Endodermal cell (in vitro differentiated cells): ENCODE measurements around the gene DNAJC17. TPM values are rescaled to one million over a fixed set of nuclear protein-coding genes. Genes with fewer than 3 reads are reported as not detected.

Experiments used
- DNase-seq: peaks from one replicate; pipeline ENCODE4 v3.0.0-alpha.2; 2017
- H3K27ac ChIP-seq: 2 replicates; pipeline ENCODE4 v1.5.1; 2013; ENCODE audit warnings: mild to moderate bottlenecking, low read depth, low read length, moderate library complexity
- H3K27me3 ChIP-seq: 2 replicates; pipeline ENCODE4 v1.6.1; 2013; ENCODE audit warnings: mild to moderate bottlenecking, low read length, moderate library complexity; ENCODE audit not compliant: insufficient read depth, control insufficient read depth, poor library complexity, severe bottlenecking
- H3K36me3 ChIP-seq: 2 replicates; pipeline ENCODE4 v1.7.0; 2013; ENCODE audit warnings: mild to moderate bottlenecking, low read length, moderate library complexity; ENCODE audit not compliant: control insufficient read depth, insufficient read depth
- H3K4me1 ChIP-seq: one replicate; pipeline ENCODE4 v1.7.0; 2013; ENCODE audit warnings: low read length; ENCODE audit not compliant: control insufficient read depth, insufficient read depth
- H3K4me3 ChIP-seq: 2 replicates; pipeline ENCODE4 v1.5.1; 2013; ENCODE audit warnings: mild to moderate bottlenecking, low read length, moderate library complexity
- H3K9ac ChIP-seq: 2 replicates; pipeline ENCODE4 v1.6.1; 2013; ENCODE audit warnings: mild to moderate bottlenecking, low read length, moderate library complexity; ENCODE audit not compliant: poor library complexity, severe bottlenecking; ENCODE audit errors: extremely low read depth
- H3K9me3 ChIP-seq: 2 replicates; pipeline ENCODE4 v1.6.1; 2013; ENCODE audit warnings: mild to moderate bottlenecking, low read length, moderate library complexity; ENCODE audit not compliant: control insufficient read depth
- H3K27ac Mint-ChIP-seq: 2 replicates; pipeline ENCODE4 v1.8.0; 2020; ENCODE audit warnings: mixed read lengths
- H3K27me3 Mint-ChIP-seq: 2 replicates; pipeline ENCODE4 v1.8.0; 2021; ENCODE audit warnings: mild to moderate bottlenecking, mixed read lengths; ENCODE audit not compliant: insufficient read depth
- H3K36me3 Mint-ChIP-seq: 2 replicates; pipeline ENCODE4 v1.8.0; 2020; ENCODE audit warnings: low read depth, mixed read lengths
- H3K4me1 Mint-ChIP-seq: 2 replicates; pipeline ENCODE4 v1.8.0; 2020; ENCODE audit warnings: mixed read lengths
- H3K4me3 Mint-ChIP-seq: 2 replicates; pipeline ENCODE4 v1.8.0; 2020; ENCODE audit warnings: mild to moderate bottlenecking, moderate library complexity, mixed read lengths
- H3K9me3 Mint-ChIP-seq: 2 replicates; pipeline ENCODE4 v1.8.0; 2020; ENCODE audit warnings: mild to moderate bottlenecking, mixed read lengths
- CTCF ChIP-seq: fragments of 200-600 bp; sonication (generic); conservative IDR thresholded peaks from 2 replicates; pipeline ENCODE4 v1.5.0; 2021; ENCODE audit warnings: antibody characterized with exemption, mild to moderate bottlenecking
- WGBS, 2 experiments: methylation state at CpG; one replicate each; pipeline versions ENCODE4 v1.1.5 to v1.1.7; 2013; ENCODE audit warnings: missing lambda C conversion rate in 2 of 2, mixed read lengths in 1 of 2; ENCODE audit not compliant: insufficient coverage in 1 of 2, insufficient read length in 1 of 2; 5-methylcytosine and 5-hydroxymethylcytosine counted together
- total RNA-seq, 2 donors: library from RNA; stranded (reverse); fragmentation: NEBNext Ultra II Directional in 1 of 2; extraction: Animal tissue kit (Norgen Biotek cat#: 25700) in 1 of 2; gene quantifications; 2 replicates in 1 of 2; 3 replicates in 1 of 2; pipeline ENCODE4 v1.2.1, GENCODE V29; 2021

The DNAJC17 gene
- total RNA-seq, 2 donors from 2014 or later: 34.0 to 41.0 TPM

GRCh38 chr15:40789119-40789518, 18.2 kb downstream of the DNAJC17 start:
- Mint-ChIP-seq H3K27me3 (no peaks in the 10 kb centered on the region), H3K4me3 (no peak overlapping the region), H3K36me3 (peaks cover 14% of the 10 kb centered on the region), H3K27ac (no peak overlapping the region), H3K9me3 (no peaks in the 10 kb centered on the region), H3K4me1 (peaks cover 48% of the 10 kb centered on the region)
- no peak for TF ChIP-seq CTCF
- Histone ChIP-seq H3K4me1 (peaks cover 13% of the 10 kb centered on the region), H3K9me3 (no peaks in the 10 kb centered on the region), H3K27ac (no peak overlapping the region), H3K36me3 (peaks cover 6% of the 10 kb centered on the region), H3K4me3 (no peak overlapping the region), H3K27me3 (no peaks in the 10 kb centered on the region), H3K9ac (no peak overlapping the region)
- 90 to 94% methylated on average over 4 to 5 of the region's 5 CpGs for WGBS, 2 experiments
- DNase-seq: no peak

GRCh38 chr15:40787991-40788390, 19.3 kb downstream of the DNAJC17 start:
- TF ChIP-seq CTCF: no peak
- Mint-ChIP-seq H3K4me1 (peaks cover 42% of the 10 kb centered on the region), H3K36me3 (peaks cover 10% of the 10 kb centered on the region), H3K27ac (peak overlapping the region; percentile 88), H3K4me3 (no peak overlapping the region), H3K27me3 (no peaks in the 10 kb centered on the region), H3K9me3 (no peaks in the 10 kb centered on the region)
- DNase-seq: peak; percentile 65
- Histone ChIP-seq H3K27ac (no peak overlapping the region), H3K9me3 (no peaks in the 10 kb centered on the region), H3K36me3 (peaks cover 6% of the 10 kb centered on the region), H3K27me3 (no peaks in the 10 kb centered on the region), H3K4me1 (peaks cover 13% of the 10 kb centered on the region), H3K9ac (no peak overlapping the region), H3K4me3 (no peak overlapping the region)
- 77 to 83% methylated on average over 2 to 6 of the region's 6 CpGs for WGBS, 2 experiments

GRCh38 chr15:40787344-40787841, 19.9 kb downstream of the DNAJC17 start:
- peaks cover 42% of the 10 kb centered on the region for H3K4me1 Mint-ChIP-seq
- peaks cover 3% of the 10 kb centered on the region for H3K36me3 ChIP-seq
- H3K36me3 Mint-ChIP-seq: peaks cover 7% of the 10 kb centered on the region
- WGBS, 2 experiments: 74 to 80% methylated on average over 2 to 4 of the region's 4 CpGs
- no peak overlapping the region for H3K4me3 Mint-ChIP-seq
- no peak for TF ChIP-seq CTCF
- peak; percentile 87 for DNase-seq
- H3K9ac ChIP-seq: no peak overlapping the region
- no peaks in the 10 kb centered on the region for H3K27me3 Mint-ChIP-seq
- no peak overlapping the region for H3K4me3 ChIP-seq
- H3K9me3 Mint-ChIP-seq: no peaks in the 10 kb centered on the region
- H3K27ac Mint-ChIP-seq: peak overlapping the region; percentile 88
- no peaks in the 10 kb centered on the region for H3K27me3 ChIP-seq
- no peak overlapping the region for H3K27ac ChIP-seq
- no peaks in the 10 kb centered on the region for H3K9me3 ChIP-seq
- H3K4me1 ChIP-seq: peaks cover 13% of the 10 kb centered on the region
